Smooth muscle cell of bladder (primary cell): ENCODE measurements around the gene RIOK2. TPM values are rescaled to one million over a fixed set of nuclear protein-coding genes. Genes with fewer than 3 reads are reported as not detected.

ENCODE experiments used
- total RNA-seq: library from RNA; depleted of rRNA; stranded (reverse); fragments of >200 nt; gene quantifications from 2 replicates; pipeline ENCODE4 v1.2.3, GENCODE V29; 2014

The RIOK2 gene
- total RNA-seq, result 25.9 and 32.6 TPM in 2 replicates

GRCh38 chr5:97183100-97183929 lies at the start of gene RIOK2:
TSS of gene RIOK2 (minus strand) at chr5:97183247. CDS start at chr5:97183191, 56 bp downstream.

DNA sequence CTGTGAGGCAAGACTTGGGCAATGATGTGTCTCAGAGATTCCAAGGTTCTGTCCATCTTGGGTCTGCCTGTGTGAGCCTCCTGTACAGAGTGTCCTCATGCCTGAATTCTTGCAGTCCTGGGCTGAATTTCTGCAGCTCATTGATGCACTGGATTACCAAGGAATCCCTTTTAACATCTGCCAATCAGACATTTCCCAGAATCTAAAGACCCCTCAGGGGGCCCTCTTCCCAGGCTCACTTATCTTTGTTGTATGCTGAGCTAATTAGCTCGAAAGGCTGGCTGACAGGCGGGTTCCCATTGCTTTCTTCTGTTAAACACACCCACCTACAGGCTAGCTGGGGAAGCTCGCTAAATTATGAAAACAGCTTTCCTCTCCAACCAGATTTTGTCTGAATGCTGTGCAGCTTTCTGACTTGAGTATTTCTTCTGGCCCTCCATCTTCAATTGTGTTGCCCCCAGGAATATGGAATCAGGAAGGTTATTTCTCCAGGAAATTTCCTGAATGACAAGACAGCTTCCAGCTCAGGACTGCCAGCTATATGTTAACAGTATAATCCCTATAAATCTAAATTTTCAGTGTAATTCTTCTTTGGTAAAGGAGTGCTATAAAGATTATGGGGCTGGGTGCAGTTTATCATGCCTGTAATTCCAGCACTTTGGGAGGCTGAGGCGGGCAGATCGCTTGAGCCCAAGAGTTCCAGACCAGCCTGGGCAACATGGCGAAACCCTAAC lies 40.4 kb downstream of the RIOK2 start, which contains the start of gene LIX1:
Gene LIX1 (minus strand): TSS at position 91 of the 734 bp plus-strand sequence. CDS start 35 bp downstream, at position 56.

Other genes starting within 250 kb of the RIOK2 start
- 19.1 and 21.3 TPM in 2 replicates for gene LNPEP, start 247.2 kb downstream of the RIOK2 start, total RNA-seq
- gene LIX1, start 40.6 kb downstream of the RIOK2 start, total RNA-seq, result under 0.01 TPM in 1 of 2 replicates, not detected in the other